Stimulated activated CD8-positive, alpha-beta memory T cell treated with anti-CD3 and anti-CD28 coated beads, Interleukin-7, amount 100 ng/mL, for 48 hours (primary cell): ENCODE data around the gene AIRE.
"Not testable (repeated sequence)": the region's sequence is repeated elsewhere in the genome, so short reads cannot be mapped to it uniquely, and the experiment has no call there.

Experiments
- DNase-seq, 2 donors: peaks; one replicate each; pipeline ENCODE4 v3.0.0-alpha.2; 2020; ENCODE audit warnings: low read depth in 1 of 2; ENCODE audit errors: extremely low read depth in 1 of 2

AIRE gene

GRCh38 chr21:44334329-44335030 is 48.8 kb downstream of the AIRE start:
- DNase-seq = no peak

GRCh38 chr21:44335266-44336059 is 49.8 kb downstream of the AIRE start:
- no peak for DNase-seq

- no peak for DNase-seq
These were observed 51.8 kb downstream of the AIRE start for GRCh38 chr21:44337449-44337848.

DNA sequence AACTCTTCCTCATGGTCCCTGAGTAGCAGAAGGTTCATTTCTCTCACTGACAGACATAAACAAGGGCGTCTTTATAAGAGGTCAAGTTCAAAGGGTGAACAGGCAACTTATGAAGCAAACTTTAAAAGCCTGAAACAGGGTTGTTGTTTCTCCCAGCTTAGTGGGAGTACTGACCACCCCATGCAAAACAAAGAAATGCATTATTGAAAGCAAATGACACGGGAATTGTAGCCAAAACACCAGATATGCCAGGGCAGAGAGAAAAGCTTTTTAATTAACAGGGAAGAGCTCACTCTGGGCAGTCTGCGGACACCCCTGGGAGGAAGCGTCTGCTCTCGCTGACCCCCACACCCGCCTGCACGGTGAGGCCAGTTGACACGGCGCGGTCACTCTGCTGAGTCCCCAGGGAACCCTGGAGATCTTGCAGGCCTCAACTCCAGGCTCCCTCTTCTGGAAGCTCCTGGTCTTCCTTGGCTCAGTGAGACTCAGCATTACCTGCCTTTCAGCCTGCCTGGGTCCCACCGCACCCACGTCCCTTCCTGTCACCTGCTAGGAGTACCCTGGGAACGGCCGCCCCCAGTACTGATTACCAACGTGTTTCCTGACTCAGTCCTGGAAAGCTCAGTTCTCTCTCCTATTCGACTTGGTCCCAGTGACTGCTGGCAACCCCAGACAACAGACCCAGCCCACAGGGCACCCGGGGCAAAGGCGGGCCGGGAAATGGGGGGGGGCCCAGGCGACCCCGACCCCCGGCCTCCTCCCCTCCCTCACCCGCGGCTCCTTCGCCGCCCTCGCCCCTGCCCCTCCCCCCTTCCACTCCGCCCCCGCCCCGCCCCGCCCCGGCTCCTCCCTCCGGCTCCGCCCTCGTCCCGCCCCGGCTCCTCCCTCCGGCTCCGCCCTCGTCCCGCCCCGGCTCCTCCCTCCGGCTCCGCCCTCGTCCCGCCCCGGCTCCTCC is 52.5 kb downstream of the AIRE start:
- DNase-seq = no peak

- peak; percentile 89 to 96 for DNase-seq
These were observed 53.6 kb downstream of the AIRE start, which contains the start of gene CFAP410 for GRCh38 chr21:44338971-44339910. TSS of gene CFAP410 (minus strand) at chr21:44339390. CDS start at chr21:44339194, 196 bp downstream.

- DNase-seq = not testable (repeated sequence)
These were observed 56.2 kb downstream of the AIRE start for GRCh38 chr21:44341726-44342458.

GRCh38 chr21:44342981-44343380 is 57.3 kb downstream of the AIRE start:
- DNase-seq = not testable (repeated sequence)

DNA sequence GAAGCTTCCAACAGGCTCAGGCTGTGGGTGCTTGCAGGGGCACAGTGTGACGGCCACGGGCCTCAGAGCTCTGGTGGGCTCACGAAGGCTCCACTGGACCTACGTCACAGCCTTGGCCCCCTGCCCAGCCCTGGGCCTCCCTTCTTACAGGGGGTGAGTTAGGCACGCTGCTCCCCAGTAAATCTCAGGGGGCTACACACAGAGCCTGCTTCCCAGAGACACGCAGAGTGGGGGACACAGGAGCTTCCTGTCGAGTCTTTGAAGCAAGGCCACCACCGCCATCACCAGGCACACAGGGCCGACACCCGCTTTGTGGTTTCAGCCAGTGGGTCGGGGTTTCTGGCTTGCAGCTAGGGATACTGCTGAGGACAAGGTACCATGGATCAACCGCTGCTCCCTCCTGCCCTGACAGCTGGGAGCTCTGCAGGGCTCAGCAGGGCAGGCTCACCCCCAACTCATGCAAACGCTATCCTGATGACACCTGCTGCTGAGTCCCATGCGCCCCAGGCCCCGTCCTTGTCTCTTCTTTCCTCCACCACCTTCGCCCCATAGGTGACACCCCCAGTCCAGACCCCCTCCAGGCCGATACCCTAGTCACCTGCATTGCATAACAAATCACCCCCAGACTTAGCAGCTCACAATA is 59.0 kb downstream of the AIRE start:
- DNase-seq = no peak

DNA sequence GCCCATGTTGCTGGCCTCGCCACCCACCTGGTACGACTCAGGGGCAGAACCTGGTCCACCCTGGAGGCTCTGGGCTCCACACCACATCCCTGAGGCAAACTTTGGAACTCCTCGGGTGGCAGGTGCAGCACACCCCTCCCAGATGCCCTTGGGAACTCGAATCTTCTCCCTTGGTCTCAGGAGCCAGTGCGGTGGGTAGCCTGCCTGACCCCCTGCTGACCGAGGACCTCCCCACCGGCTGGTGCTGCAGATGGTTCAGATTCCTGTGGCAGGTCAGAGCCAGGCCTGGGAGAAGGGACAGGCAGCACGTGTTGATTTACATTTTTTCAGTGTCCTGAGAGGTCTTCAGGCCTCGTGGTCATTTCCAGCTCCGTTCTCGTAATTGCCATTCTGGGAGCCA is 59.8 kb downstream of the AIRE start:
- no peak for DNase-seq

DNA sequence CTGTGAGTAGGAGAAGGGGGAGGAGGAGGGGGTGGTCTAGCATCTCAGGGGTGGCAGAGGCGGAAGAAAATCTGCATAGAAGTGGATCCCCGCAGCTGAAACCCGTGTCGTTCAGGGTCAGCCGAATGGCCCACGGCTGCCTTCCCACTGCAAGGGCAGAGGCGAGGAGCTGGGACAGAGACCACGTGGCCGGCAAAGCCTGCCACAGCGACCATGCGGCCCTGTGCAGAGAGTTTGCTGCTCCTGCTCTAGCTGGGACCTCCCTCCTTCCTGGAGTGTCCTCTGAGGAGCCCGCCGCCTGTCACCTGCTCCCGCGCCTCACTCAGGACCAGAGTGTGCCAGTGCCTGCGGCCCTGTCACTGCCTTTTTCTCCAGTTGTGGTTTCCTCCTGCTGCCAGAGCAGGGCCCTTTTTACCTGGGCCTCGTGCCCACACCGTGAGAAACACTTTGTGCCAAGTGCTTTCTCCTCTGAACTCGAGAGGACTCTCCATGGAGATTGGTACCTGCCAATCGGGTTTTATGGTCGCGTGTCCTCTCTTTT is 62.3 kb downstream of the AIRE start:
- DNase-seq = no peak
